Endothelial cell of umbilical vein (primary cell): ENCODE measurements around the gene HS6ST2. TPM values are rescaled to one million over a fixed set of nuclear protein-coding genes. Genes with fewer than 3 reads are reported as not detected.

Source experiments
- BruUV-seq: library from RNA; stranded (reverse); fragments of 400-500 nt; replicated peaks from 2 replicates; lab custom pipeline; 2021; lab: Mats Ljungman, UMichigan
- CTCF ChIA-PET: fragments of 300-600, 350-600 bp; sonication (Branson Sonifier 250); formaldehyde crosslinking; loops from one replicate; lab custom pipeline; 2021; ENCODE audit warnings: antibody characterized with exemption, inconsistent platforms; lab: Charles Lee
- POLR2A ChIA-PET: fragments of 300-600, 350-600 bp; sonication (Branson Sonifier 250); formaldehyde crosslinking; loops from one replicate; lab custom pipeline; 2021; ENCODE audit warnings: antibody characterized with exemption, inconsistent platforms; lab: Charles Lee
- DNase-seq: peaks from one replicate; pipeline ENCODE4 v3.0.0-alpha.2; 2011; ENCODE audit warnings: low read depth, low spot score
- FAIRE-seq: peaks from 2 replicates; lab custom pipeline; 2011; peaks lifted over from hg19 to GRCh38; lab: Jason Lieb, UNC
- H2AFZ ChIP-seq: 2 replicates; pipeline ENCODE4 v1.6.0; 2012; ENCODE audit warnings: low read depth, low read length, control low read depth, inconsistent platforms
- H3K27ac ChIP-seq: 2 replicates; pipeline ENCODE4 v1.5.1; 2011; ENCODE audit warnings: low read depth, mild to moderate bottlenecking, control low read depth, low read length, moderate library complexity; ENCODE audit not compliant: insufficient read depth
- H3K27me3 ChIP-seq, 2 experiments: 2 replicates each; pipeline versions ENCODE4 v1.6.0 to v1.6.1; 2011; ENCODE audit warnings: low read length in 2 of 2, mixed read lengths in 1 of 2; ENCODE audit not compliant: control insufficient read depth in 2 of 2, insufficient read depth in 2 of 2
- H3K36me3 ChIP-seq, 2 experiments: 2 replicates in 1 of 2; 3 replicates in 1 of 2; pipeline ENCODE4 v1.5.1; 2011; ENCODE audit warnings: low read length in 2 of 2, mild to moderate bottlenecking in 1 of 2, moderate library complexity in 1 of 2; ENCODE audit not compliant: control insufficient read depth in 2 of 2, insufficient read depth in 2 of 2; ENCODE audit errors: extremely low read depth in 1 of 2
- H3K4me1 ChIP-seq: 3 replicates; pipeline ENCODE4 v1.5.1; 2011; ENCODE audit warnings: mild to moderate bottlenecking, low read length; ENCODE audit not compliant: control insufficient read depth, insufficient read depth; ENCODE audit errors: extremely low read depth
- H3K4me2 ChIP-seq: 2 replicates; pipeline ENCODE4 v1.6.1; 2011; ENCODE audit warnings: low read length, control low read depth, mixed read lengths; ENCODE audit not compliant: insufficient read depth
- H3K4me3 ChIP-seq, 3 experiments: fragments of 200-600 bp in 1 of 3; sonication (generic), shearing (Covaris generic) in 1 of 3; replicated peaks in 1 of 3; 2 replicates each; pipeline ENCODE4 v1.5.1; 2011 to 2016; ENCODE audit warnings: control low read depth in 3 of 3, low read length in 3 of 3, mild to moderate bottlenecking in 2 of 3, inconsistent platforms in 1 of 3, low read depth in 1 of 3, moderate library complexity in 1 of 3; ENCODE audit not compliant: insufficient read depth in 1 of 3
- H3K79me2 ChIP-seq: 2 replicates; pipeline ENCODE4 v1.6.0; 2012; ENCODE audit warnings: low read length, inconsistent platforms; ENCODE audit not compliant: control insufficient read depth, insufficient read depth
- H3K9ac ChIP-seq: replicated peaks from 2 replicates; pipeline ENCODE3; 2011; ENCODE audit warnings: low read length, control low read depth; ENCODE audit not compliant: insufficient read depth; ENCODE audit errors: extremely low read depth
- H3K9me1 ChIP-seq: replicated peaks from 3 replicates; pipeline ENCODE4 v1.6.0; 2011; ENCODE audit warnings: mild to moderate bottlenecking, low read length; ENCODE audit not compliant: control insufficient read depth, insufficient read depth; ENCODE audit errors: extremely low read depth
- H3K9me3 ChIP-seq: replicated peaks from 2 replicates; pipeline ENCODE4 v1.5.1; 2012; ENCODE audit warnings: low read length, inconsistent platforms; ENCODE audit not compliant: control insufficient read depth, insufficient read depth
- H4K20me1 ChIP-seq: replicated peaks from 2 replicates; pipeline ENCODE3; 2011; ENCODE audit warnings: mild to moderate bottlenecking, low read length; ENCODE audit not compliant: control insufficient read depth, insufficient read depth; ENCODE audit errors: extremely low read depth
- EZH2 ChIP-seq: IDR thresholded peaks from 2 replicates; pipeline ENCODE4 v1.6.1; 2012; ENCODE audit warnings: borderline replicate concordance, low read depth, mild to moderate bottlenecking, moderate library complexity, low read length, inconsistent platforms; ENCODE audit not compliant: severe bottlenecking
- FOS ChIP-seq: IDR thresholded peaks from 2 replicates; pipeline ENCODE4 v1.6.1; 2011; ENCODE audit warnings: mild to moderate bottlenecking, low read length, moderate library complexity, borderline replicate concordance; ENCODE audit not compliant: insufficient read depth
- GATA2 ChIP-seq: IDR thresholded peaks from 2 replicates; pipeline ENCODE4 v1.7.0; 2011; ENCODE audit warnings: low read depth, mild to moderate bottlenecking, moderate library complexity, mixed read lengths, low read length; ENCODE audit not compliant: insufficient read length, insufficient read depth
- JUN ChIP-seq: IDR thresholded peaks from 2 replicates; pipeline ENCODE4 v1.6.1; 2011; ENCODE audit warnings: borderline replicate concordance, low read depth; ENCODE audit not compliant: insufficient read length, insufficient read depth
- MYC ChIP-seq: IDR thresholded peaks from one replicate; pipeline ENCODE4 v1.6.1; 2011; ENCODE audit warnings: mild to moderate bottlenecking, low read depth, low read length
- POLR2A ChIP-seq: IDR thresholded peaks from 2 replicates; pipeline ENCODE4 v1.6.1; 2012; ENCODE audit warnings: low read depth, mild to moderate bottlenecking, control low read depth, low read length
- POLR2AphosphoS5 ChIP-seq: IDR thresholded peaks from 2 replicates; pipeline ENCODE4 v1.6.1; 2012; ENCODE audit warnings: low read depth, mild to moderate bottlenecking, control low read depth, low read length, moderate library complexity; ENCODE audit not compliant: insufficient read depth
- dilution Hi-C: fragments of 300-500 bp; cut with MboI; formaldehyde crosslinking; loops from one replicate; pipeline ENCODE4 v1.15.0; 2019; ENCODE audit warnings: low sequenced_read_pairs; ENCODE audit not compliant: extremely low pct_ligation_motif_present
- intact Hi-C: fragments of 100-400 bp; cut with micrococcal nuclease; formaldehyde crosslinking; loops from one replicate; pipeline ENCODE4 v1.10.0; 2022
- polyA plus RNA-seq, 4 experiments: library from polyadenylated mRNA; depleted of rRNA in 3 of 4; stranded (reverse) in 3 of 4; unstranded in 1 of 4; fragments of >200 nt; gene quantifications; 2 replicates each; pipeline versions ENCODE4 v1.2.1 to v1.2.3, GENCODE V29; 2011 to 2012; ENCODE audit warnings: missing spikeins in 1 of 4
- total RNA-seq: library from RNA; stranded (reverse); gene quantifications from 2 replicates; pipeline ENCODE4 v1.2.3, GENCODE V29; 2021
- TF ChIP-seq, protein P1 (sequence below), 2 donors: IDR thresholded peaks; 1 replicate in 1 of 2; 2 replicates in 1 of 2; pipeline ENCODE4 v1.5.1; 2011; ENCODE audit warnings: low read length in 2 of 2, mild to moderate bottlenecking in 2 of 2, moderate library complexity in 2 of 2, control low read depth in 1 of 2, inconsistent platforms in 1 of 2, low read depth in 1 of 2; ENCODE audit not compliant: insufficient read depth in 1 of 2; ENCODE audit errors: extremely low read depth in 1 of 2
- TF ChIP-seq, protein P2 (sequence below): IDR thresholded peaks from 2 replicates; pipeline ENCODE4 v1.6.1; 2011; ENCODE audit not compliant: insufficient read depth, insufficient read length

The HS6ST2 gene
- total and polyA plus RNA-seq, 2 donors (not counting 3 experiments of a cell fraction or from before 2014, with no cell fraction given) = 0.49 to 0.84 TPM

DNA sequence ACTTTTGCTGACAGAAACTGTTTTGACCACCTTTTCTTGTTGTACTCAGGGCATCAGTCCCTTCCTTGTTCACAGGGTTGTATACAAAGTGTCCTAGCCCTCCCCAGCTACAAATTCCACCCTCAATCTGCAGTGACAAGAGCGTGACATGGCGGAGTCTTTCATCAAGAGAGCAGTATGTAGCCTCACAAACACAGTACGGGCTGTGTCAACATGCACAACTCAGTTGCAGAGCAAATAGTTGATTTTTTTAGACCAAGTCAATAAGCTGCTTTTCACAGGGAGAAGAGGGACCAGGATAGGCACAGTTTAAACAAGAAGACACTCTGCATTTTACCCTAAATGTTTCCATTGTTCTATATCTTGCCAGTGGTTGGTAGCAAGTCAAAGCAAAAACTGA, 8.6 kb upstream of the HS6ST2 start:
- Histone ChIP-seq H3K9me1 (no peaks in the 10 kb centered on the region), H3K36me3 (no peaks in the 10 kb centered on the region), H2AFZ (no peak overlapping the region), H3K79me2 (no peaks in the 10 kb centered on the region), H3K27me3 (peaks cover 1 to 5% of the 10 kb centered on the region in 2 experiments), H4K20me1 (no peaks in the 10 kb centered on the region), H3K9ac (no peak overlapping the region), H3K4me2 (no peak overlapping the region), H3K4me3 (no peak overlapping the region), H3K4me1 (no peaks in the 10 kb centered on the region), H3K9me3 (no peaks in the 10 kb centered on the region), H3K27ac (no peak overlapping the region)
- ChIA-PET POLR2A (no interaction called here), CTCF (no interaction called here)
- DNase-seq (no peak), FAIRE-seq (no peak)
- TF ChIP-seq, protein P1, sequence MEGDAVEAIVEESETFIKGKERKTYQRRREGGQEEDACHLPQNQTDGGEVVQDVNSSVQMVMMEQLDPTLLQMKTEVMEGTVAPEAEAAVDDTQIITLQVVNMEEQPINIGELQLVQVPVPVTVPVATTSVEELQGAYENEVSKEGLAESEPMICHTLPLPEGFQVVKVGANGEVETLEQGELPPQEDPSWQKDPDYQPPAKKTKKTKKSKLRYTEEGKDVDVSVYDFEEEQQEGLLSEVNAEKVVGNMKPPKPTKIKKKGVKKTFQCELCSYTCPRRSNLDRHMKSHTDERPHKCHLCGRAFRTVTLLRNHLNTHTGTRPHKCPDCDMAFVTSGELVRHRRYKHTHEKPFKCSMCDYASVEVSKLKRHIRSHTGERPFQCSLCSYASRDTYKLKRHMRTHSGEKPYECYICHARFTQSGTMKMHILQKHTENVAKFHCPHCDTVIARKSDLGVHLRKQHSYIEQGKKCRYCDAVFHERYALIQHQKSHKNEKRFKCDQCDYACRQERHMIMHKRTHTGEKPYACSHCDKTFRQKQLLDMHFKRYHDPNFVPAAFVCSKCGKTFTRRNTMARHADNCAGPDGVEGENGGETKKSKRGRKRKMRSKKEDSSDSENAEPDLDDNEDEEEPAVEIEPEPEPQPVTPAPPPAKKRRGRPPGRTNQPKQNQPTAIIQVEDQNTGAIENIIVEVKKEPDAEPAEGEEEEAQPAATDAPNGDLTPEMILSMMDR (IDR thresholded peaks at IDR 0.05; ENCODE audit: extremely low read depth in 1 of 2, insufficient read depth in 1 of 2, low read depth in 1 of 2, low read length in 2 of 2) = no peak
- TF ChIP-seq FOS (no peak), MYC (no peak), GATA2 (no peak), JUN (no peak), POLR2AphosphoS5 (no peak), EZH2 (no peak), POLR2A (no peak)
- TF ChIP-seq, protein P2, sequence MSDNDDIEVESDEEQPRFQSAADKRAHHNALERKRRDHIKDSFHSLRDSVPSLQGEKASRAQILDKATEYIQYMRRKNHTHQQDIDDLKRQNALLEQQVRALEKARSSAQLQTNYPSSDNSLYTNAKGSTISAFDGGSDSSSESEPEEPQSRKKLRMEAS = no peak
- intact Hi-C loops = no loop called here
- dilution Hi-C loops = no loop called here
- no TSS peak for BruUV-seq
